Activated CD4-positive, alpha-beta T cell treated with anti-CD3 and anti-CD28 coated beads, Interleukin-10, Interleukin-2, amounts not matched to agents 100 ng/mL and 50 ng/mL, durations not matched to agents 16 hours and 8 hours (primary cell): ENCODE results near the gene PIK3CB.
"Not testable (repeated sequence)": the region's sequence is repeated elsewhere in the genome, so short reads cannot be mapped to it uniquely, and the experiment has no call there.

Experiments used
- DNase-seq: peaks from one replicate; pipeline ENCODE4 v3.0.0-alpha.2; 2020

The PIK3CB gene

GRCh38 chr3:138678086-138678485, 156.6 kb downstream of the PIK3CB start:
- no peak for DNase-seq

- DNase-seq = no peak
These were observed 159.3 kb downstream of the PIK3CB start for GRCh38 chr3:138675393-138675792.

GRCh38 chr3:138673641-138674530, 160.8 kb downstream of the PIK3CB start:
- DNase-seq = no peak

GRCh38 chr3:138670407-138670806, 164.3 kb downstream of the PIK3CB start:
- no peak for DNase-seq

GRCh38 chr3:138668107-138668506, 166.6 kb downstream of the PIK3CB start:
- no peak for DNase-seq

GRCh38 chr3:138657508-138657907, 177.2 kb downstream of the PIK3CB start:
- no peak for DNase-seq

- DNase-seq = no peak
These were observed 181.2 kb downstream of the PIK3CB start for GRCh38 chr3:138653567-138653966.

- no peak for DNase-seq
These were observed 185.6 kb downstream of the PIK3CB start for GRCh38 chr3:138649134-138649533.

- no peak for DNase-seq
These were observed 188.2 kb downstream of the PIK3CB start for GRCh38 chr3:138646513-138646912.

GRCh38 chr3:138646008-138646407, 188.7 kb downstream of the PIK3CB start:
- DNase-seq = no peak

GRCh38 chr3:138642927-138643253, 191.8 kb downstream of the PIK3CB start:
- no peak for DNase-seq

- DNase-seq = no peak
These were observed 192.4 kb downstream of the PIK3CB start for GRCh38 chr3:138642226-138642926.

- no peak for DNase-seq
These were observed 194.2 kb downstream of the PIK3CB start for GRCh38 chr3:138640537-138640936.

- DNase-seq = no peak
These were observed 196.1 kb downstream of the PIK3CB start for GRCh38 chr3:138638641-138639040.

GRCh38 chr3:138629526-138629925, 205.2 kb downstream of the PIK3CB start:
- no peak for DNase-seq

GRCh38 chr3:138625707-138626365, 208.9 kb downstream of the PIK3CB start:
- no peak for DNase-seq

- no peak for DNase-seq
These were observed 210.2 kb downstream of the PIK3CB start for GRCh38 chr3:138624518-138624917.

GRCh38 chr3:138620431-138620830, 214.3 kb downstream of the PIK3CB start:
- no peak for DNase-seq

GRCh38 chr3:138615462-138615861, 219.3 kb downstream of the PIK3CB start:
- no peak for DNase-seq

GRCh38 chr3:138609898-138610266, 224.8 kb downstream of the PIK3CB start:
- no peak for DNase-seq

GRCh38 chr3:138608322-138609135, 226.2 kb downstream of the PIK3CB start, which contains the start of gene FAIM:
TSS of gene FAIM (plus strand) at chr3:138608771. CDS start at chr3:138619727, 10,956 bp downstream.
- DNase-seq = peak; percentile 60

GRCh38 chr3:138604106-138604595, 230.6 kb downstream of the PIK3CB start:
- not testable (repeated sequence) for DNase-seq
